Measurements from ENCODE around the gene FSHB.

- TF ChIP-seq CTCF (IDR thresholded peaks at IDR 0.05) (no peak), POLR2AphosphoS5 (IDR thresholded peaks at IDR 0.05) (no peak), POLR2A (IDR thresholded peaks at IDR 0.05) (no peak)
Observed at GRCh38 chr11:30254307-30255298, 23.8 kb downstream of the FSHB start.

Data from prostate gland (tissue), 2 donors.